HG03159 (cell line): ENCODE measurements around the gene USP36.

ENCODE experiments used
- ATAC-seq: cut with Tn5 transposase; IDR thresholded peaks from one replicate; pipeline ENCODE4 v1.9.1; 2021; ENCODE audit warnings: mild to moderate bottlenecking, moderate library complexity; ENCODE audit not compliant: unreplicated experiment

The USP36 gene

GRCh38 chr17:78839235-78839761 lies 1.3 kb downstream of the USP36 start:
- no peak for ATAC-seq

GRCh38 chr17:78838574-78839005 lies 2.0 kb downstream of the USP36 start:
- no peak for ATAC-seq

GRCh38 chr17:78836420-78837021 lies 4.1 kb downstream of the USP36 start:
- no peak for ATAC-seq

- no peak for ATAC-seq
These were observed 6.0 kb downstream of the USP36 start for GRCh38 chr17:78834571-78834970.

GRCh38 chr17:78832541-78832810 lies 8.1 kb downstream of the USP36 start:
- ATAC-seq = no peak

GRCh38 chr17:78831688-78832540 lies 8.7 kb downstream of the USP36 start:
- ATAC-seq = no peak

- ATAC-seq = no peak
These were observed 11.1 kb downstream of the USP36 start for GRCh38 chr17:78829477-78829876.

GRCh38 chr17:78828470-78829185 lies 12.0 kb downstream of the USP36 start:
- no peak for ATAC-seq

GRCh38 chr17:78826836-78827509 lies 13.6 kb downstream of the USP36 start:
- ATAC-seq = no peak

- ATAC-seq = no peak
These were observed 14.2 kb downstream of the USP36 start for GRCh38 chr17:78826421-78826820.

GRCh38 chr17:78825696-78826095 lies 14.9 kb downstream of the USP36 start:
- ATAC-seq = no peak

GRCh38 chr17:78824240-78824639 lies 16.4 kb downstream of the USP36 start:
- ATAC-seq = no peak

- ATAC-seq = no peak
These were observed 17.1 kb downstream of the USP36 start for GRCh38 chr17:78823282-78824046.

GRCh38 chr17:78822552-78822951 lies 18.1 kb downstream of the USP36 start:
- no peak for ATAC-seq

GRCh38 chr17:78821961-78822360 lies 18.7 kb downstream of the USP36 start:
- ATAC-seq = no peak

- ATAC-seq = no peak
These were observed 19.8 kb downstream of the USP36 start for GRCh38 chr17:78820841-78821240.

- ATAC-seq = no peak
These were observed 20.5 kb downstream of the USP36 start for GRCh38 chr17:78819806-78820792.

- ATAC-seq = no peak
These were observed 21.2 kb downstream of the USP36 start for GRCh38 chr17:78819402-78819801.

GRCh38 chr17:78818932-78819331 lies 21.7 kb downstream of the USP36 start:
- no peak for ATAC-seq
